HG02943 (cell line): ENCODE measurements around the gene SH2D6.
"Not testable (repeated sequence)": the region's sequence is repeated elsewhere in the genome, so short reads cannot be mapped to it uniquely, and the experiment has no call there.

ENCODE experiments used
- ATAC-seq: cut with Tn5 transposase; IDR thresholded peaks from one replicate; pipeline ENCODE4 v1.9.1; 2021; ENCODE audit warnings: mild to moderate bottlenecking, low read depth, moderate library complexity; ENCODE audit not compliant: unreplicated experiment

Gene SH2D6

DNA sequence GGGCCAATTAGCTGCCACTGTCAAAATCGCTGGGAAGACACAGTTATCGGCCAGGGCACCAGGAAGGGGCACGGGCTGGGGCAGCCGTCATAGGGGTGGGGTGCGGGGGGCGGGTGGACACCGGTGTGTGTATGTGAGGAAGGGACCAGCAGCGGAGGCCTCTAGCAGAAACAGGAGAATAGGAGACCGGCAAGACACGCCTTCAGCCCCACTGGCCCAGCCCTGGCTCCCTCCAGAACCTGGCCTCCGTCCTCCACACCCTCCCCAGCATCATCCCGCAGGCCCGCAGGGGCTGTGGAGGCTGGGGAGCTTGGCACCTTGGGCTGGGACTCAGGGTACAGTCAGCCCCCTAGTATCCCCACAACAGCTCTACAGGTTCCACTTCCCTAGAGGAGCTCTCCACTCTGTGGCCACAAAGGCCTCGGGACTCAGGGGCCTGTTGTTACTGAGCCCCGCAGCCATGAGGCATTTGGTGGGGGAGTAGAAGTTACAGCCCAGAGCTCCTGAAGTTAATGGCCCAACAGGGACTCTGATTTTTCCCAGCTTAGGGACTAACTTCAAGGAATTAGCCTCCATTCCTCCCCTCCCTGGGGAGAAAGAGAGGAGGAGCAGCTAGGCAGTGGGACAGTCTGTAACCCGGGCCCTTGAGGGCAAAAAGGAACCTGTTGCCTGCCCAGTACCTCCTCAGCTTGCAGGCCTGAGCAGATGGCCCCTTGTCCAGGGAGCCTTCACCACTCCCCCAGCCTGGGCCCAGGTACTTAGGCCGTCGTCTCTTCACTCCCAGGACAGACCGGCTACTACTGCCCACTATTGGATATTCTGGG is 19.9 kb downstream of the SH2D6 start:
- ATAC-seq: no peak

DNA sequence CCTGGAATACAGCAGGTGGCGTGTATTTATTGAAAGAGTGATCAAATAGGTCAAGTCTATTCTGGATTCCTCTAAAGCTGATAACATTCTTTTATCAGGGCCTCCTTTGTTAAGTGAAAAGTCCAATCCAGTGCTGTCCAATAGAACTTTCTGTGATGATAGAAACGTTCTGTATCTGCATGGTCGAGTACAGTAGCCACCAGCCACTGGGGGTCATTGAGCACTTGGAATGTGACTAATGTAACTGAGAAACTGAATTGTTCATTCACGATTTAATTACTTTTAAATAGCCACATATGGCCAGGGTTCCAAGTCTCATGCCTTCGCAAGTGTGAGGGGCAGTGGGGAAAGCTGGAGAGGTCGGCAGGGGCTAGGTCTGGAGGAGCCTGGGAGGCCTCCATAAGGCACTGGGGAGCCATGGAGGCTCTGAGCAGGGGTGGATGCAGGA is 20.5 kb downstream of the SH2D6 start:
- no peak for ATAC-seq

- not testable (repeated sequence) for ATAC-seq
These were observed 21.1 kb downstream of the SH2D6 start for GRCh38 chr2:85439569-85439968.

GRCh38 chr2:85439986-85440385 is 21.5 kb downstream of the SH2D6 start:
- no peak for ATAC-seq

DNA sequence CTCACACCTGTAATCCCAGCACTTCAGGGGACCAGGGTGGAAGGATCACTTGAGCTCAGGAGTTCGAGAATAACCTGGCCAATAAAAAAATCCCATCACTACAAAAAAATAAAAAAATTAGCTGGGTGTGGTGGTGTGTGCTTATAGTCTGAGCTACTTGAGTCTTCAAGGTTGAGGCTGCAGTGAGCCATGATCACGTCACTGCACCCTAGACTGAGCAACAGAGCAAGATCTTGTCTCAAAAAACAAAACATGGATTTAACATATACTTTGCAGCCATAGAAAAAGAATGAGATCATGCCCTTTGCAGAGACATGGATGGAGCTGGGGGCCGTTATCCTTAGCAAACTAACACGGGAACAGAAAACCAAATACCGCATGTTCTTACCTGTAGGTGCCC is 22.2 kb downstream of the SH2D6 start:
- ATAC-seq: no peak

DNA sequence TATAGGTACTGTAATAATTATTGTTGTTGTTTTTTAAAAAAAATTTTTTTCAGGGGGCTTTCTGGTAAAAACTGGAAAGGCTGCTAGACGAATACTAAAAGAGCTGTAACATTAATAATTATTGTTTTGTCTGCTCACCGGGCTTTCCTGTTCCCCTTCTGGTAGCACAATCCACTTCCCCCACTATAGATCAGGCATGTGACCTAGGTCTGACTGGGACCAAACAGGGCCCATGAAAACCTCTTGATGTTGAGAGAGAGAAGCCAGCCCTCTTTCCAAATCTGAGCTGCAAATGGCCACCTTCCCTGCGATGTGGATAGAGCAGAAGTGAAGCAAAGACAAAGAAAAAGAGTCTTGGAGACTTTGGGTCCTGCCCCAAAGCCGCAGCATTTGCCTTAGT is 23.4 kb downstream of the SH2D6 start:
- no peak for ATAC-seq

DNA sequence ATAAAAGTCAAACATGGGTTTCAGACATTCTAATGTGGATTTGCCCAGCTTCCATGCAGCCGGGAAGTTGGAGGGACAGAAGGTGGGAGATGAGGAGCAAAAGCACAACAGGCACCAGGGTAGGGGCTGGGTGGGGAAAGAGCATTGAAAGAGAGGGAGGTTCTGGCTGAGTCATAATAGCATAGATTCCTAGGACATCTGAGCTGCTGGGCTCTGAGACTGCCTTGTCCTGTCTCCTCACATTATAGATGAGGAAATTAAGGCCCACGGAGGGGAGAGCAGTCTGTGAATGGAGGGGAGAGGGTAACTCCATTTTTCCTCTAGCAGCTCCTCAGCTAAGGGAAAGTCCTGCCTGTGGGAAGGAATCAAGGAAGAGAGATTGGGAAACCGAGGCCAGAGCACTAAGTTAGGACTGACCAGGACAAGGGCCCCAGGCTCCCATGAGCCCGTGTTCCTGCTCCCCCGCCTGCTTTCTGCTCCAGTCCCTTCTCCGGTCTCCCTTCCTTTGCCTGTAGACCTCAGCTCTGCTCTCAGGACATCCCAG is 26.2 kb downstream of the SH2D6 start:
- no peak for ATAC-seq

DNA sequence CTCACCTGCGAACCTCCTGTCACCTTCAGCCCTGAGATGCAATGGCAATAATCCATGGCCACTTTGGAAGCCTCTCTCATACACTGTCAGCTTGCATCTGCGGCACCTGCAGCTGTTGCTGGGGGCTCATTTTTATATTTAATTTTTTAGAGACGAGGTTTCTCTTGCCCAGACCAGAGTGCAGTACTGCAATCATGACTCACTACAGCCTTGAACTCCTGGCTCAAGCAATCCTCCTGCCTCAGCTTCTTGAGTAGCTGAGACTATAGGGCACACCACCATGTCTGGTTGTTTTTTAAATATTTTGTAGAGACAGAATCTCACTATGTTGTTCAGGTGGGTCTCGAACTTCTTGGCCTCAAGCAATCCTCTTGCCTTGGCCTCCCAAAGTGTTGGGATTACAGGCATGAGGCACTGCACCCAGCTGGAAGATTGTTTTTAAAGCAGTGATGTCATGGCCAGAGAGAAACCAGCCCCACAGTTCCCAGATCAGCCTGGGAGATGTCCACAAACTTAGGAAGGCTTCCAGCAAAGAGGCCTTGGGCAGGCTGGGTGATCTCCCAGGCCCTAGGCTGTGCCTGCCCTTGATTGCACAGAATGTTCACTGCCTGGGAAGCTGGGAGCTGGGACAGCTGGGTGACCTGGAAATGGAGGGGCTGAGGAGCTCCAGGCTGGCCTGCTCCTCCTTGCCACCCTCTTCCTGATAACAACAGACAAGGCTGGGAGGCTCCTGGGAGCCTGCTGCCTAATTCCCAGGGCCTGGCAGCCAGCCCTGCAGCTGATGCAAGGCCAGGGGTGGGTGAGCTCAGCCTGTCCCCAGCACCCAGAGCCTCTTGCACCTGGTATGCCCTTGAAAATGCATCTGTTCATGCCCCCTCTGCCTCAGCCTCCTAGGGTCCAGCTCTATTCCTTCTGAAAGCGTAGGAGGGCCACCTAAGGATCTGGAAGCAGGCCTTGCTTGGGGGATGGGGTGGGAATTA is 27.1 kb downstream of the SH2D6 start:
- ATAC-seq: no peak

- ATAC-seq: no peak
These were observed 28.0 kb downstream of the SH2D6 start for GRCh38 chr2:85446296-85447221.

GRCh38 chr2:85447222-85447585 is 28.7 kb downstream of the SH2D6 start:
- no peak for ATAC-seq

- ATAC-seq: no peak
These were observed 30.1 kb downstream of the SH2D6 start for GRCh38 chr2:85448461-85449213.

- ATAC-seq: no peak
These were observed 30.7 kb downstream of the SH2D6 start for GRCh38 chr2:85449214-85449588.

DNA sequence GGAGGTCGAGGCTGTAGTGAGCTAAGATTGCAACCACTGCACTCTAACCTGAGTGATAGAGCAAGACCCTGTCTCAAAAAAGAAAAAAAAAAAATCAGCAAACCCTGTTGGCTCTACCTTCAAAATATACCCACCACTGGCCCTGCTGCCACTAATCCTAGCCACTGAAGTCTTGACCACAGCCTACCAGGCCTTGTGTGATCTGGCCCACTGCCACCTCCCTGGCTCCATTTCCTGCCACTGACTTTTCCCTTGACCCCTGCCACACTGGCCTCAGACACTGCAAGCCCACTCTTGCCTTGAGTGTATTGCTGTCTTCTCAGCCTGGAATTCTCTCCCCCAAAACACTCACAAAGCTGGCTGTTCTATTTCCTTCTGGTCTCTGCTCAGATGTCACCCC is 33.7 kb downstream of the SH2D6 start:
- no peak for ATAC-seq

GRCh38 chr2:85453571-85453970 is 35.1 kb downstream of the SH2D6 start:
- no peak for ATAC-seq

GRCh38 chr2:85455552-85456090 is 37.1 kb downstream of the SH2D6 start:
- no peak for ATAC-seq

DNA sequence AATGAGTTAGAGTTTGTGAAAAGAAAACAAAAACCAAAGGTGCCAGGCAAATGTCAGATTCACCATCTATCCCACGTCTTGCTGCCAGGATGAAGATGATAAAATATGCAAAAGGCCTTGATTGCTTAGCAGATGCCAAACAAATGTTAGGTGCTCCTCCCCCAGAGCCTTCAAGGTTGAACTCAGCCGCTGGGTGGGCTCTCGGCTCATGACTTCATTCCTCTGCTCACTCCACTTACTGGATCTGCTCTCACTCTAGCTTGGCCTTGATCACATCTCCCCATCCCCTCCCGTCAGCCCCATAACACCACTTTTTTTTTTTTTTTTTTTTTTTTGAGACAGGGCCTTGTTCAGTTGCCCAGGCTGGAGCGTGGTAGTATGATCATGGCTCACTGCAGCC is 38.5 kb downstream of the SH2D6 start:
- no peak for ATAC-seq

GRCh38 chr2:85457877-85458316 is 39.4 kb downstream of the SH2D6 start:
- ATAC-seq: no peak

DNA sequence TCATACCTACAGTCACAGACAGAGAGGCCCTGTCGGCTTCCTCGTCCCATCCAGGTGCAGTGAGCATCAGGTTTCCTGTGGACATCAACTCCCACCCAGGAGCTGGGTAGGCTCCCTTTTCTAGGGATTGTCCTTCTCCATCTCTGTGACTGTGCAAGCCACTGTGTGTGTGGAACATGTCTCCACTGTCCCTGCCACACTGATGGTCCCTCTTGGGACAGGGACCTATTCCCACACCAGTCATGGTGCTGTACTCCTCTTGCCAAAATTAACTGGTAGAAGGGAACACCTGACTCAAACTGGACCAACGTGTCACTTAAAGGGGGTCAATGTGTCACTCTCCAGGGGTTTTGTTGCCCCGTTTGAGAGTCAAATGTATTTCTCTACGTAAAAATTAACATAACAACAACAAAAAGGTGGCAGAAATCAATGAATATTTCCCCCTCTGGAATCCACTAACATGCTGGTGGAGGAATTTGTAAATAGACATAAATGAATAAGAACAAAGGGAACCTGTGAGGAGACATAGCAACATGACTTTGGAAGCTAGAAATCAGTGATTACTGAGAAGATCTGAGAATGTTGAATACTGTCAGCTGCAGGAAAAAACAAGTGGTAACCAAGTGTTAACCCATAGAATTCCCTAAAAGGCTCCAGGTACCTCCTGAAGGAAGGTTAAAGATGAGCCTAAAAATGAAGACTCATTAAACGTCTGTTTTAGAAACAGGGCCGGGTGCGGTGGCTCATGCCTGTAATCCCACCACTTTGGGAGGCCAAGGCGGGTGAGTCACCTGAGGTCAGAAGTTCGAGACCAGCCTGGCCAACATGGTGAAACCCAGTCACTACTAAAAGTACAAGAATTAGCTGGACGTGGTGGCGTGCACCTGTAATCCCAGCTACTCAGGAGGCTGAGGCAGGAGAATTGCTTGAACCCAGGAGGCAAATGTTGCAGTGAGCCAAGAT is 40.4 kb downstream of the SH2D6 start:
- ATAC-seq: no peak
